ENCODE data around the gene VEGFB. TPM values are rescaled to one million over a fixed set of nuclear protein-coding genes. Genes with fewer than 3 reads are reported as not detected.

The VEGFB gene
- polyA plus RNA-seq, 3 donors: 0.40 to 5.6 TPM; not detected in 1

GRCh38 chr11:64218628-64219353 is 15.6 kb upstream of the VEGFB start:
- Histone ChIP-seq H4K20me1 (ENCODE audit: insufficient read depth, low read length) (peaks cover 90% of the 10 kb centered on the region), H3K79me2 (ENCODE audit: insufficient read depth, low read length) (peaks cover 42% of the 10 kb centered on the region), H3K27ac (ENCODE audit: low read depth in 1 of 2, low read length in 2 of 2) (peak overlapping the region in 1 of 2 donors; percentile 26), H3K9ac (ENCODE audit: insufficient read depth, low read length, poor library complexity, severe bottlenecking) (no peak overlapping the region), H3K9me3 (replicated peaks in 1 of 2; ENCODE audit: control insufficient read depth in 1 of 2, insufficient read depth in 1 of 2, low read length in 2 of 2) (no peaks in the 10 kb centered on the region), H3K4me2 (replicated peaks; ENCODE audit: extremely low read depth, low read length, poor library complexity, severe bottlenecking) (no peak overlapping the region), H3K27me3 (ENCODE audit: control insufficient read depth in 2 of 2, insufficient read depth in 2 of 2, low read length in 2 of 2) (no peaks in the 10 kb centered on the region), H3K36me3 (replicated peaks in 1 of 2; ENCODE audit: control insufficient read depth in 1 of 2, insufficient read depth in 2 of 2, low read length in 2 of 2) (peaks cover 81 to 92% of the 10 kb centered on the region in 2 donors), H3K4me3 (replicated peaks in 1 of 3; ENCODE audit: low read depth in 2 of 3, low read length in 3 of 3) (no peak overlapping the region), H3K4me1 (ENCODE audit: control insufficient read depth in 1 of 2, insufficient read depth in 2 of 2, low read length in 2 of 2) (no peaks in the 10 kb centered on the region), H2AFZ (ENCODE audit: insufficient read depth, low read depth, low read length, poor library complexity, severe bottlenecking) (no peak overlapping the region)
- Mint-ChIP-seq H3K4me1 (peaks cover 3% of the 10 kb centered on the region), H3K27ac (peak overlapping the region in 3 of 7 donors; percentile 31 to 60 (median 59)), H3K9me3 (peaks cover 0 to 2% (median 0%) of the 10 kb centered on the region in 7 donors), H3K27me3 (ENCODE audit: low read depth in 3 of 3) (no peaks in the 10 kb centered on the region), H3K4me3 (no peak overlapping the region), H3K36me3 (peaks cover 80 to 92% of the 10 kb centered on the region in 2 donors)
- TF ChIP-seq CTCF (IDR thresholded peaks at IDR 0.05): no peak
- intact Hi-C loops (cut with micrococcal nuclease): no loop called here
- no peak for DNase-seq
- 97% methylated on average over 7 of the region's 11 CpGs for WGBS (ENCODE audit: insufficient coverage)

GRCh38 chr11:64219354-64219684 is 15.1 kb upstream of the VEGFB start:
- H2AFZ ChIP-seq (ENCODE audit: insufficient read depth, low read depth, low read length, poor library complexity, severe bottlenecking): no peak overlapping the region
- no peaks in the 10 kb centered on the region for H3K27me3 ChIP-seq (ENCODE audit: control insufficient read depth in 2 of 2, insufficient read depth in 2 of 2, low read length in 2 of 2)
- DNase-seq: peak in 1 of 3 donors; percentile 2
- H3K9me3 ChIP-seq (replicated peaks in 1 of 2; ENCODE audit: control insufficient read depth in 1 of 2, insufficient read depth in 1 of 2, low read length in 2 of 2): no peaks in the 10 kb centered on the region
- peaks cover 0 to 4% of the 10 kb centered on the region in 2 donors for H3K4me1 ChIP-seq (ENCODE audit: control insufficient read depth in 1 of 2, insufficient read depth in 2 of 2, low read length in 2 of 2)
- H3K4me1 Mint-ChIP-seq: peaks cover 9% of the 10 kb centered on the region
- no peak for TF ChIP-seq CTCF (IDR thresholded peaks at IDR 0.05)
- peak overlapping the region in 1 of 2 donors; percentile 26 for H3K27ac ChIP-seq (ENCODE audit: low read depth in 1 of 2, low read length in 2 of 2)
- peaks cover 84 to 92% of the 10 kb centered on the region in 2 donors for H3K36me3 ChIP-seq (replicated peaks in 1 of 2; ENCODE audit: control insufficient read depth in 1 of 2, insufficient read depth in 2 of 2, low read length in 2 of 2)
- peaks cover 76 to 91% of the 10 kb centered on the region in 2 donors for H3K36me3 Mint-ChIP-seq
- H3K9ac ChIP-seq (ENCODE audit: insufficient read depth, low read length, poor library complexity, severe bottlenecking): no peak overlapping the region
- H3K4me2 ChIP-seq (replicated peaks; ENCODE audit: extremely low read depth, low read length, poor library complexity, severe bottlenecking): no peak overlapping the region
- peaks cover 38% of the 10 kb centered on the region for H3K79me2 ChIP-seq (ENCODE audit: insufficient read depth, low read length)
- intact Hi-C loops (cut with micrococcal nuclease): no loop called here
- H4K20me1 ChIP-seq (ENCODE audit: insufficient read depth, low read length): peaks cover 90% of the 10 kb centered on the region
- peak overlapping the region in 1 of 7 donors; percentile 46 for H3K27ac Mint-ChIP-seq
- H3K9me3 Mint-ChIP-seq: peaks cover 0 to 2% (median 0%) of the 10 kb centered on the region in 7 donors
- no peaks in the 10 kb centered on the region for H3K27me3 Mint-ChIP-seq (ENCODE audit: low read depth in 3 of 3)
- H3K4me3 ChIP-seq (replicated peaks in 1 of 3; ENCODE audit: low read depth in 2 of 3, low read length in 3 of 3): no peak overlapping the region
- 94% methylated on average over 5 of the region's 7 CpGs for WGBS (ENCODE audit: insufficient coverage)
- no peak overlapping the region for H3K4me3 Mint-ChIP-seq

All from CD14-positive monocyte (primary cell).